Gastroesophageal sphincter (tissue), 4 donors: Measurements from ENCODE around the gene KCNS1. TPM values are rescaled to one million over a fixed set of nuclear protein-coding genes. Genes with fewer than 3 reads are reported as not detected.

ENCODE experiments used
- ATAC-seq: fragments of 150-250 bp; one replicate; pipeline ENCODE4 v1.9.1; 2016; ENCODE audit warnings: mild to moderate bottlenecking, moderate library complexity
- H3K27ac ChIP-seq, 4 donors: fragments of 200-600 bp; sonication (generic) in 3 of 4; 1 replicate in 3 of 4; 2 replicates in 1 of 4; pipeline ENCODE4 v1.5.1; 2016 to 2019
- H3K27me3 ChIP-seq: fragments of 200-600 bp; sonication (generic); one replicate; pipeline ENCODE4 v1.5.1; 2019
- H3K36me3 ChIP-seq, 2 donors: fragments of 200-600 bp; sonication (generic); one replicate each; pipeline ENCODE4 v1.5.1; 2019; ENCODE audit warnings: control low read depth in 1 of 2
- H3K4me1 ChIP-seq, 3 donors: fragments of 200-600 bp; sonication (generic); 1 replicate in 2 of 3; 2 replicates in 1 of 3; pipeline ENCODE4 v1.5.1; 2016 to 2019; ENCODE audit warnings: control low read depth in 2 of 3
- H3K4me3 ChIP-seq, 2 donors: fragments of 200-600 bp; sonication (generic); one replicate each; pipeline ENCODE4 v1.5.1; 2019; ENCODE audit warnings: mild to moderate bottlenecking in 1 of 2, moderate library complexity in 1 of 2
- H3K9me3 ChIP-seq, 3 donors: fragments of 200-600 bp; sonication (generic); one replicate each; pipeline ENCODE4 v1.5.1; 2017 to 2019; ENCODE audit warnings: control low read depth in 2 of 3
- CTCF ChIP-seq, 4 experiments: fragments of 200-600 bp in 2 of 4; fragments of 450-650 bp in 2 of 4; sonication (generic) in 1 of 4; IDR thresholded peaks; one replicate each; pipeline ENCODE4 v1.5.1; 2017 to 2019; ENCODE audit warnings: antibody characterized with exemption in 4 of 4, mild to moderate bottlenecking in 2 of 4, moderate library complexity in 2 of 4
- EP300 ChIP-seq: sonication (generic); formaldehyde crosslinking; IDR thresholded peaks from one replicate; pipeline ENCODE4 v1.6.1; 2017; ENCODE audit warnings: antibody characterized with exemption, mild to moderate bottlenecking
- POLR2A ChIP-seq, 2 donors: fragments of 450-650 bp; IDR thresholded peaks; one replicate each; pipeline ENCODE4 v1.6.1; 2017; ENCODE audit warnings: antibody characterized with exemption in 2 of 2, mild to moderate bottlenecking in 2 of 2, moderate library complexity in 1 of 2
- POLR2AphosphoS5 ChIP-seq: sonication (generic); formaldehyde crosslinking; IDR thresholded peaks from one replicate; pipeline ENCODE4 v1.6.1; 2017; ENCODE audit warnings: antibody characterized with exemption
- WGBS, 2 donors: methylation state at CpG; one replicate each; pipeline ENCODE4 v1.1.5; 2018; ENCODE audit warnings: low coverage in 1 of 2; 5-methylcytosine and 5-hydroxymethylcytosine counted together
- total RNA-seq, 4 donors: library from RNA; depleted of rRNA; stranded (reverse); fragments of >200 nt; gene quantifications; one replicate each; pipeline ENCODE4 v1.1.0, GENCODE V29; 2016

Gene KCNS1
- total RNA-seq, 4 donors from 2014 or later = not detected

GRCh38 chr20:45113865-45114264, 12.9 kb upstream of the KCNS1 start:
- no peaks in the 10 kb centered on the region for H3K36me3 ChIP-seq
- H3K27me3 ChIP-seq = peaks cover 65% of the 10 kb centered on the region
- H3K4me1 ChIP-seq = no peaks in the 10 kb centered on the region
- H3K4me3 ChIP-seq = no peak overlapping the region
- TF ChIP-seq POLR2AphosphoS5 (no peak), POLR2A (IDR thresholded peaks at IDR 0.05) (no peak), EP300 (no peak), CTCF (IDR thresholded peaks at IDR 0.05) (no peak)
- ATAC-seq = no peak
- no peak overlapping the region for H3K27ac ChIP-seq
- 90% methylated on average over 2 to 3 of the region's 3 CpGs for WGBS, 2 donors
- H3K9me3 ChIP-seq = no peaks in the 10 kb centered on the region

- Histone ChIP-seq H3K4me1 (no peaks in the 10 kb centered on the region), H3K27ac (no peak overlapping the region), H3K36me3 (no peaks in the 10 kb centered on the region), H3K9me3 (no peaks in the 10 kb centered on the region), H3K27me3 (peaks cover 65% of the 10 kb centered on the region), H3K4me3 (no peak overlapping the region)
- no peak for ATAC-seq
- TF ChIP-seq EP300 = no peak
- no peak for TF ChIP-seq POLR2A (IDR thresholded peaks at IDR 0.05)
- no peak for TF ChIP-seq POLR2AphosphoS5
- no peak for TF ChIP-seq CTCF (IDR thresholded peaks at IDR 0.05)
These were observed 11.8 kb upstream of the KCNS1 start for GRCh38 chr20:45112754-45113153.

- ATAC-seq = no peak
- peak in 1 of 4 experiments; percentile 48 for TF ChIP-seq CTCF (IDR thresholded peaks at IDR 0.05)
- TF ChIP-seq POLR2A (IDR thresholded peaks at IDR 0.05) = no peak
- no peak for TF ChIP-seq POLR2AphosphoS5
- no peak for TF ChIP-seq EP300
- WGBS, 2 donors = 44 to 49% methylated on average over 5 to 11 of the region's 17 CpGs
- Histone ChIP-seq H3K27me3 (peaks cover 65% of the 10 kb centered on the region), H3K36me3 (no peaks in the 10 kb centered on the region), H3K4me3 (no peak overlapping the region), H3K27ac (no peak overlapping the region), H3K9me3 (no peaks in the 10 kb centered on the region), H3K4me1 (no peaks in the 10 kb centered on the region)
These were observed 11.0 kb upstream of the KCNS1 start for GRCh38 chr20:45111799-45112471.

GRCh38 chr20:45111285-45111684, 10.4 kb upstream of the KCNS1 start:
- no CpG with 5 or more reads among the region's 11 CpGs for WGBS, 2 donors
- TF ChIP-seq POLR2A (IDR thresholded peaks at IDR 0.05) = no peak
- TF ChIP-seq CTCF (IDR thresholded peaks at IDR 0.05) = no peak
- no peak for TF ChIP-seq EP300
- TF ChIP-seq POLR2AphosphoS5 = no peak
- Histone ChIP-seq H3K36me3 (no peaks in the 10 kb centered on the region), H3K27ac (no peak overlapping the region), H3K9me3 (no peaks in the 10 kb centered on the region), H3K27me3 (peaks cover 69% of the 10 kb centered on the region), H3K4me3 (no peak overlapping the region), H3K4me1 (no peaks in the 10 kb centered on the region)
- no peak for ATAC-seq

- TF ChIP-seq POLR2AphosphoS5 (no peak), POLR2A (IDR thresholded peaks at IDR 0.05) (no peak), CTCF (IDR thresholded peaks at IDR 0.05) (no peak), EP300 (no peak)
- 95% methylated on average over 8 of the region's 11 CpGs; no CpG with 5 or more reads in 1 of the 2 donors for WGBS, 2 donors
- Histone ChIP-seq H3K36me3 (no peaks in the 10 kb centered on the region), H3K27me3 (peaks cover 71% of the 10 kb centered on the region), H3K9me3 (no peaks in the 10 kb centered on the region), H3K27ac (no peak overlapping the region), H3K4me1 (no peaks in the 10 kb centered on the region), H3K4me3 (no peak overlapping the region)
- no peak for ATAC-seq
These were observed 9.4 kb upstream of the KCNS1 start for GRCh38 chr20:45110301-45110700.
